ENCODE measurements around the gene LTO1. TPM values are rescaled to one million over a fixed set of nuclear protein-coding genes. Genes with fewer than 3 reads are reported as not detected.
A peak's percentile ranks its signal among the peaks of the same experiment; 100 is the strongest.

The LTO1 gene
- total RNA-seq, 1 experiment from 2014 or later = 27.5 TPM

GRCh38 chr11:69721106-69721505 lies 46.0 kb upstream of the LTO1 start:
- H3K9me3 Mint-ChIP-seq = no peaks in the 10 kb centered on the region
- H3K36me3 Mint-ChIP-seq = no peaks in the 10 kb centered on the region
- no peak overlapping the region for H3K27ac Mint-ChIP-seq
- H3K27me3 Mint-ChIP-seq (ENCODE audit: low read depth) = peaks cover 27% of the 10 kb centered on the region
- no peak for DNase-seq (ENCODE audit: low spot score)
- POLR2A ChIA-PET = interaction anchor here (0.7 kb wide), 1 partner anchor 96 kb away, joined by 10 read pairs; no protein-coding TSS in a partner anchor
- no peak overlapping the region for H3K4me3 Mint-ChIP-seq
- ATAC-seq = no peak
- peaks cover 16% of the 10 kb centered on the region for H3K4me1 Mint-ChIP-seq
- TF ChIP-seq ELF4 (CRISPR knock-in tag; IDR thresholded peaks at IDR 0.05; ENCODE audit: low read depth) (no peak), ESRRA (CRISPR knock-in tag; IDR thresholded peaks at IDR 0.05; ENCODE audit: borderline replicate concordance) (no peak), MAX (CRISPR knock-in tag; IDR thresholded peaks at IDR 0.05) (no peak), USF1 (CRISPR knock-in tag; IDR thresholded peaks at IDR 0.05) (no peak), ZNF232 (CRISPR knock-in tag; IDR thresholded peaks at IDR 0.05) (no peak), PRRX2 (CRISPR knock-in tag; IDR thresholded peaks at IDR 0.05) (no peak), E2F1 (CRISPR knock-in tag; IDR thresholded peaks at IDR 0.05) (no peak), CTCF (IDR thresholded peaks at IDR 0.05) (no peak), SOX15 (CRISPR knock-in tag; IDR thresholded peaks at IDR 0.05) (no peak), MLX (CRISPR knock-in tag; IDR thresholded peaks at IDR 0.05) (no peak), ZNF121 (CRISPR knock-in tag; IDR thresholded peaks at IDR 0.05) (no peak)
- CTCF ChIA-PET = interaction anchor here (0.6 to 1.8 kb wide), 9 partner anchors 9 to 168 kb away, joined by 3 to 9 read pairs (median 4); no protein-coding TSS in a partner anchor

- Mint-ChIP-seq H3K27ac (no peak overlapping the region), H3K27me3 (ENCODE audit: low read depth) (peaks cover 27% of the 10 kb centered on the region), H3K4me1 (peaks cover 16% of the 10 kb centered on the region), H3K4me3 (no peak overlapping the region), H3K36me3 (no peaks in the 10 kb centered on the region), H3K9me3 (no peaks in the 10 kb centered on the region)
- POLR2A ChIA-PET = no interaction called here
- TF ChIP-seq RELA (CRISPR knock-in tag; IDR thresholded peaks at IDR 0.05; ENCODE audit: borderline replicate concordance) = no peak
- peak; percentile 54; the same call in 1 of the 2 replicates for TF ChIP-seq ZNF263 (CRISPR knock-in tag; IDR thresholded peaks at IDR 0.05; ENCODE audit: low read depth)
- TF ChIP-seq FOXK1 (CRISPR knock-in tag; IDR thresholded peaks at IDR 0.05) = no peak
- TF ChIP-seq ZNF281 (CRISPR knock-in tag; IDR thresholded peaks at IDR 0.05) = no peak
- ATAC-seq (no peak), DNase-seq (ENCODE audit: low spot score) (no peak)
- CTCF ChIA-PET = interaction anchor here (0.9 to 4.5 kb wide), 18 partner anchors 10 to 175 kb away, joined by 3 to 50 read pairs (median 5); partner anchors contain the start of gene FGF4
Measured at GRCh38 chr11:69718912-69719311, 43.8 kb upstream of the LTO1 start.

- DNase-seq (ENCODE audit: low spot score) = peak; percentile 85
- 0 out of 2 replicates have a peak, but pooled peaks have one; percentile 34 for TF ChIP-seq MAX (CRISPR knock-in tag; IDR thresholded peaks at IDR 0.05)
- TF ChIP-seq NR1H2 (CRISPR knock-in tag; IDR thresholded peaks at IDR 0.05) = no peak
- TF ChIP-seq ZNF425 (CRISPR knock-in tag; conservative IDR thresholded peaks at IDR 0.05) = no peak
- TF ChIP-seq ETV6 (CRISPR knock-in tag; IDR thresholded peaks at IDR 0.05) = 0 out of 2 replicates have a peak, but pooled peaks have one; percentile 20
- TF ChIP-seq SOX15 (CRISPR knock-in tag; IDR thresholded peaks at IDR 0.05) = no peak
- 0 out of 2 replicates have a peak, but pooled peaks have one; percentile 26 for TF ChIP-seq SP1 (CRISPR knock-in tag; conservative IDR thresholded peaks at IDR 0.05)
- TF ChIP-seq HMGA2 (CRISPR knock-in tag; IDR thresholded peaks at IDR 0.05) = no peak
- no peak for TF ChIP-seq NR2C2 (CRISPR knock-in tag; IDR thresholded peaks at IDR 0.05)
- TF ChIP-seq CREB1 (CRISPR knock-in tag; IDR thresholded peaks at IDR 0.05) = no peak
- no peak for TF ChIP-seq FOXJ3 (CRISPR knock-in tag; IDR thresholded peaks at IDR 0.05; ENCODE audit: borderline replicate concordance)
Measured at GRCh38 chr11:69718147-69718546, 43.0 kb upstream of the LTO1 start.

More at GRCh38 chr11:69718147-69718546, 43.0 kb upstream of the LTO1 start:
- Mint-ChIP-seq H3K4me1 (peaks cover 17% of the 10 kb centered on the region), H3K36me3 (no peaks in the 10 kb centered on the region), H3K27me3 (ENCODE audit: low read depth) (peaks cover 27% of the 10 kb centered on the region), H3K27ac (no peak overlapping the region), H3K9me3 (no peaks in the 10 kb centered on the region), H3K4me3 (no peak overlapping the region)
- CTCF ChIA-PET = interaction anchor here (0.8 to 4.5 kb wide), 29 partner anchors 9 to 176 kb away, joined by 3 to 50 read pairs (median 5); partner anchors contain the start of gene FGF4
- POLR2A ChIA-PET = interaction anchor here (2.1 kb wide), 1 partner anchor 14 kb away, joined by 4 read pairs; no protein-coding TSS in a partner anchor
- ATAC-seq = peak; percentile 88
